SHP77 treated with DMSO at 0.1 percent for 48 hours (cell line): ENCODE data around the gene GRHL1.
"Not testable (repeated sequence)": the region's sequence is repeated elsewhere in the genome, so short reads cannot be mapped to it uniquely, and the experiment has no call there.

Experiments used
- DNase-seq: peaks from one replicate; lab custom pipeline; 2025; lab: John Stamatoyannopoulos, UW

Gene GRHL1

GRCh38 chr2:10026940-10027569 lies 75.6 kb downstream of the GRHL1 start:
- no peak for DNase-seq

GRCh38 chr2:10027660-10028330 lies 76.3 kb downstream of the GRHL1 start:
- DNase-seq = no peak

GRCh38 chr2:10028407-10028987 lies 77.0 kb downstream of the GRHL1 start:
- DNase-seq = no peak

GRCh38 chr2:10028988-10029874 lies 77.7 kb downstream of the GRHL1 start:
- DNase-seq = no peak

- no peak for DNase-seq
These were observed 78.4 kb downstream of the GRHL1 start for GRCh38 chr2:10029875-10030223.

GRCh38 chr2:10030311-10030736 lies 78.8 kb downstream of the GRHL1 start:
- peak; percentile 29 for DNase-seq

- DNase-seq = not testable (repeated sequence)
These were observed 79.3 kb downstream of the GRHL1 start for GRCh38 chr2:10030798-10031197.

GRCh38 chr2:10031886-10032745 lies 80.6 kb downstream of the GRHL1 start:
- no peak for DNase-seq

GRCh38 chr2:10032746-10033105 lies 81.2 kb downstream of the GRHL1 start:
- no peak for DNase-seq

- no peak for DNase-seq
These were observed 81.9 kb downstream of the GRHL1 start for GRCh38 chr2:10033251-10034006.

- DNase-seq = no peak
These were observed 83.0 kb downstream of the GRHL1 start for GRCh38 chr2:10034333-10035052.

GRCh38 chr2:10035053-10035422 lies 83.5 kb downstream of the GRHL1 start:
- DNase-seq = no peak

GRCh38 chr2:10035633-10036032 lies 84.1 kb downstream of the GRHL1 start:
- DNase-seq = no peak

- DNase-seq = no peak
These were observed 84.8 kb downstream of the GRHL1 start for GRCh38 chr2:10036095-10036884.

- DNase-seq = no peak
These were observed 86.6 kb downstream of the GRHL1 start for GRCh38 chr2:10038123-10038522.

- DNase-seq = no peak
These were observed 87.2 kb downstream of the GRHL1 start for GRCh38 chr2:10038716-10039115.

- DNase-seq = no peak
These were observed 88.3 kb downstream of the GRHL1 start for GRCh38 chr2:10039658-10040410.

- no peak for DNase-seq
These were observed 90.2 kb downstream of the GRHL1 start for GRCh38 chr2:10041711-10042110.
